ENCODE results near the gene PLCXD3.

The PLCXD3 gene

GRCh38 chr5:41284938-41285337 lies 225.5 kb downstream of the PLCXD3 start:
- Histone ChIP-seq H3K4me3 (ENCODE audit: low read depth in 1 of 2, low read length in 1 of 2) (no peak overlapping the region), H3K4me1 (ENCODE audit: control insufficient read depth in 1 of 2, insufficient read depth in 1 of 2, low read depth in 1 of 2, low read length in 1 of 2) (no peaks in the 10 kb centered on the region), H3K27ac (no peak overlapping the region), H3K9me3 (no peaks in the 10 kb centered on the region), H3K36me3 (no peaks in the 10 kb centered on the region), H3K27me3 (no peaks in the 10 kb centered on the region)
- no peak for TF ChIP-seq CTCF (IDR thresholded peaks at IDR 0.05)

- Histone ChIP-seq H3K4me3 (ENCODE audit: low read depth in 1 of 2, low read length in 1 of 2) (no peak overlapping the region), H3K27me3 (no peaks in the 10 kb centered on the region), H3K36me3 (no peaks in the 10 kb centered on the region), H3K4me1 (ENCODE audit: control insufficient read depth in 1 of 2, insufficient read depth in 1 of 2, low read depth in 1 of 2, low read length in 1 of 2) (no peaks in the 10 kb centered on the region), H3K27ac (no peak overlapping the region), H3K9me3 (no peaks in the 10 kb centered on the region)
- no peak for TF ChIP-seq CTCF (IDR thresholded peaks at IDR 0.05)
Measured at GRCh38 chr5:41281215-41281810, 229.1 kb downstream of the PLCXD3 start.

DNA sequence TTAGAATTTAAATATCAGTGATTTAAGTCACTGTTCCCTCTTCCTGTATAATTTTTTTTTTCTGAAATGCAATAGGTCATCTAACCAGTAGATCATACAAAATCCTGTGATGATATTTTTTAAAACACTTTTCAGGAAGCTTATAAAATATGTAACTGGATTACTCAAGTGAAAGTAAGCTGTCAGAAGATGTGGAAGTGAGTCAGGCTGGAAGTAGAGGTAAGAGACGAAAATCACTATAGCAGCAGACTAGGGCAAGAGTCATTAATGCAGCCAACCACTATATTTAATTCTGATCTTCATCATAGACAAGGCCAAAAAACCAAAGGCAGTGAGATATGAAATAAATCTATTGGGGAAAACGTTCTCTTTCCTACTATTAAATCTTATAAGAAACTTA lies 231.4 kb downstream of the PLCXD3 start:
- Histone ChIP-seq H3K4me1 (ENCODE audit: control insufficient read depth in 1 of 2, insufficient read depth in 1 of 2, low read depth in 1 of 2, low read length in 1 of 2) (no peaks in the 10 kb centered on the region), H3K4me3 (ENCODE audit: low read depth in 1 of 2, low read length in 1 of 2) (no peak overlapping the region), H3K9me3 (no peaks in the 10 kb centered on the region), H3K27me3 (no peaks in the 10 kb centered on the region), H3K27ac (no peak overlapping the region), H3K36me3 (no peaks in the 10 kb centered on the region)
- no peak for TF ChIP-seq CTCF (IDR thresholded peaks at IDR 0.05)

- Histone ChIP-seq H3K36me3 (no peaks in the 10 kb centered on the region), H3K4me3 (ENCODE audit: low read depth in 1 of 2, low read length in 1 of 2) (no peak overlapping the region), H3K27me3 (no peaks in the 10 kb centered on the region), H3K4me1 (ENCODE audit: control insufficient read depth in 1 of 2, insufficient read depth in 1 of 2, low read depth in 1 of 2, low read length in 1 of 2) (no peaks in the 10 kb centered on the region), H3K9me3 (no peaks in the 10 kb centered on the region), H3K27ac (no peak overlapping the region)
- no peak for TF ChIP-seq CTCF (IDR thresholded peaks at IDR 0.05)
Measured at GRCh38 chr5:41277476-41278245, 232.7 kb downstream of the PLCXD3 start.

GRCh38 chr5:41275813-41276512 lies 234.4 kb downstream of the PLCXD3 start:
- no peaks in the 10 kb centered on the region for H3K4me1 ChIP-seq (ENCODE audit: control insufficient read depth in 1 of 2, insufficient read depth in 1 of 2, low read depth in 1 of 2, low read length in 1 of 2)
- no peaks in the 10 kb centered on the region for H3K36me3 ChIP-seq
- no peaks in the 10 kb centered on the region for H3K9me3 ChIP-seq
- no peak overlapping the region for H3K27ac ChIP-seq
- no peak for TF ChIP-seq CTCF (IDR thresholded peaks at IDR 0.05)
- no peaks in the 10 kb centered on the region for H3K27me3 ChIP-seq
- no peak overlapping the region for H3K4me3 ChIP-seq (ENCODE audit: low read depth in 1 of 2, low read length in 1 of 2)
